HG02763 (cell line): Measurements from ENCODE around the gene LYPD6B.

Experiments
- ATAC-seq: cut with Tn5 transposase; IDR thresholded peaks from one replicate; pipeline ENCODE4 v1.9.1; 2021; ENCODE audit warnings: mild to moderate bottlenecking, moderate library complexity; ENCODE audit not compliant: unreplicated experiment

Gene LYPD6B

GRCh38 chr2:149101818-149102217, 63.3 kb downstream of the LYPD6B start:
- ATAC-seq = no peak

GRCh38 chr2:149103081-149103620, 64.7 kb downstream of the LYPD6B start:
- no peak for ATAC-seq

- ATAC-seq = no peak
These were observed 65.7 kb downstream of the LYPD6B start for GRCh38 chr2:149104221-149104620.

- no peak for ATAC-seq
These were observed 73.6 kb downstream of the LYPD6B start for GRCh38 chr2:149112068-149112467.

- ATAC-seq = no peak
These were observed 74.2 kb downstream of the LYPD6B start for GRCh38 chr2:149112713-149113112.

GRCh38 chr2:149115781-149116180, 77.3 kb downstream of the LYPD6B start:
- ATAC-seq = no peak

- ATAC-seq = no peak
These were observed 80.9 kb downstream of the LYPD6B start for GRCh38 chr2:149119368-149119767.

GRCh38 chr2:149122516-149122915, 84.0 kb downstream of the LYPD6B start:
- ATAC-seq = no peak

GRCh38 chr2:149125031-149125725, 86.7 kb downstream of the LYPD6B start:
- no peak for ATAC-seq

GRCh38 chr2:149129433-149129832, 90.9 kb downstream of the LYPD6B start:
- ATAC-seq = no peak

GRCh38 chr2:149132339-149132738, 93.8 kb downstream of the LYPD6B start:
- no peak for ATAC-seq

GRCh38 chr2:149132901-149133300, 94.4 kb downstream of the LYPD6B start:
- ATAC-seq = no peak

- no peak for ATAC-seq
These were observed 95.9 kb downstream of the LYPD6B start for GRCh38 chr2:149134335-149134923.

GRCh38 chr2:149136111-149136510, 97.6 kb downstream of the LYPD6B start:
- no peak for ATAC-seq

GRCh38 chr2:149141046-149141445, 102.5 kb downstream of the LYPD6B start:
- ATAC-seq = no peak

- ATAC-seq = no peak
These were observed 105.2 kb downstream of the LYPD6B start for GRCh38 chr2:149143734-149144133.

GRCh38 chr2:149145314-149146295, 107.1 kb downstream of the LYPD6B start:
- no peak for ATAC-seq

GRCh38 chr2:149146876-149147275, 108.4 kb downstream of the LYPD6B start:
- ATAC-seq = no peak

GRCh38 chr2:149148194-149149006, 109.9 kb downstream of the LYPD6B start:
- no peak for ATAC-seq

- no peak for ATAC-seq
These were observed 110.5 kb downstream of the LYPD6B start for GRCh38 chr2:149149007-149149297.
